SK-N-SH (cell line): Measurements from ENCODE around the gene AHDC1.

ENCODE experiments used
- CTCF ChIP-seq: fragments of 200-600 bp; sonication (generic); IDR thresholded peaks from 2 replicates; pipeline ENCODE4 v1.6.1; 2017; ENCODE audit warnings: antibody characterized with exemption, mild to moderate bottlenecking, moderate library complexity
- EP300 ChIP-seq, 2 experiments: IDR thresholded peaks; 2 replicates each; pipeline versions ENCODE4 v1.4.0 to v1.6.1; 2012; ENCODE audit warnings: borderline replicate concordance in 1 of 2, low read depth in 1 of 2, low read length in 1 of 2
- FOXJ3 ChIP-seq: sonication (generic); formaldehyde crosslinking; IDR thresholded peaks from 2 replicates; pipeline ENCODE4 v1.5.1; 2020; ENCODE audit warnings: mild to moderate bottlenecking, missing genetic modification reagents
- GABPA ChIP-seq: IDR thresholded peaks from 2 replicates; pipeline ENCODE4 v1.4.0; 2012; ENCODE audit warnings: low read depth, mild to moderate bottlenecking
- MAX ChIP-seq: IDR thresholded peaks from 2 replicates; pipeline ENCODE4 v1.4.0; 2012; ENCODE audit warnings: low read depth
- NFIC ChIP-seq: IDR thresholded peaks from 2 replicates; pipeline ENCODE4 v1.4.0; 2012; ENCODE audit warnings: borderline replicate concordance
- NRF1 ChIP-seq: IDR thresholded peaks from 2 replicates; pipeline ENCODE4 v1.6.1; 2012; ENCODE audit warnings: low read depth, mild to moderate bottlenecking, low read length
- RAD21 ChIP-seq: IDR thresholded peaks from 2 replicates; pipeline ENCODE4 v1.6.1; 2012; ENCODE audit warnings: mild to moderate bottlenecking, low read length
- RCOR1 ChIP-seq: fragments of 150-350 bp; IDR thresholded peaks from 2 replicates; pipeline ENCODE4 v1.6.1; 2017; ENCODE audit warnings: antibody characterized with exemption, low read length
- REST ChIP-seq: IDR thresholded peaks from 2 replicates; pipeline ENCODE4 v1.6.1; 2012; ENCODE audit warnings: mild to moderate bottlenecking, low read depth, low read length, moderate library complexity
- SIN3A ChIP-seq: IDR thresholded peaks from 2 replicates; pipeline ENCODE4 v1.6.1; 2012; ENCODE audit warnings: low read depth, mild to moderate bottlenecking, low read length, moderate library complexity, borderline replicate concordance
- SMC3 ChIP-seq: IDR thresholded peaks from 2 replicates; pipeline ENCODE4 v1.6.1; 2012; ENCODE audit warnings: low read depth, low read length, improper control_type of control experiment
- TCF12 ChIP-seq: IDR thresholded peaks from 2 replicates; pipeline ENCODE4 v1.4.0; 2012

- TF ChIP-seq SIN3A = no peak
- no peak for TF ChIP-seq CTCF
- no peak for TF ChIP-seq EP300 (IDR thresholded peaks at IDR 0.05; ENCODE audit: borderline replicate concordance in 1 of 2, low read depth in 1 of 2, low read length in 1 of 2)
- no peak for TF ChIP-seq MAX
- no peak for TF ChIP-seq REST
- TF ChIP-seq RAD21 = no peak
- TF ChIP-seq TCF12 = no peak
- no peak for TF ChIP-seq NRF1
- no peak for TF ChIP-seq SMC3
- no peak for TF ChIP-seq FOXJ3 (CRISPR knock-in tag)
- TF ChIP-seq GABPA = no peak
- TF ChIP-seq RCOR1 = no peak
- no peak for TF ChIP-seq NFIC
These were observed 31.6 kb upstream of the AHDC1 start for GRCh38 chr1:27635396-27636142.
